Daoy (cell line): ENCODE results near the gene FAM98C. TPM values are rescaled to one million over a fixed set of nuclear protein-coding genes. Genes with fewer than 3 reads are reported as not detected.
"Not testable (repeated sequence)": the region's sequence is repeated elsewhere in the genome, so short reads cannot be mapped to it uniquely, and the experiment has no call there.

Experiments
- DNase-seq: peaks from one replicate; pipeline ENCODE4 v3.0.0-alpha.2; 2015; ENCODE audit warnings: low read depth
- total RNA-seq: library from RNA; depleted of rRNA; stranded (reverse); fragments of >200 nt; shearing (Covaris generic); gene quantifications from 2 replicates; pipeline ENCODE4 v1.2.3, GENCODE V29; 2014

The FAM98C gene
- total RNA-seq, 1 experiment from 2014 or later = 21.9 TPM

DNA sequence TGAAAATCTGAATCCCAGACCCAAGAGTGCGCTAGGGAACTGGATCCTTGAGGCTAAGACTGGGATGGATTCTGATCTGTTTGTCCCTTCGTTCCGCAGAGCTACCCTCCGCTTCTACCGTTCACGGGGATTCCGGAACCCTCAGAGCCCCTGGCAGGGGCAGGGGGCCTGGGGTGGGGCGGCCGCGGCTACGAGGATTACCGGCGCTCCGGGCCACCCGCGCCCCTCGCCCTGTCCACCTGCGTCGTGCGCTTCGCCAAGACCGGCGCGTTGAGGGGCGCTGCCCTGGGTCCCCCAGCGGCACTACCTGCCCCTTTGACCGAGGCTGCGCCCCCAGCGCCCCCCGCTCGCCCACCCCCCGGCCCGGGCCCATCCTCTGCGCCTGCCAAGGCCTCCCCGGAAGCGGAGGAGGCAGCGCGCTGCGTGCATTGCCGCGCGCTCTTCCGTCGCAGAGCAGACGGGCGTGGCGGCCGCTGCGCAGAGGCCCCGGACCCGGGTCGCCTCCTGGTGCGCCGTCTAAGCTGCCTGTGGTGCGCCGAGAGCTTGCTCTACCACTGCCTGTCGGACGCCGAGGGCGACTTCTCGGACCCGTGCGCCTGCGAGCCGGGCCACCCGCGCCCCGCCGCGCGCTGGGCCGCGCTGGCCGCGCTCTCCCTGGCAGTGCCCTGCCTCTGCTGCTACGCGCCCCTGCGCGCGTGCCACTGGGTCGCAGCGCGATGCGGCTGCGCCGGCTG, 7.3 kb upstream of the FAM98C start:
- no peak for DNase-seq

- DNase-seq = no peak
Measured at GRCh38 chr19:38399081-38399480, 3.8 kb upstream of the FAM98C start.

DNA sequence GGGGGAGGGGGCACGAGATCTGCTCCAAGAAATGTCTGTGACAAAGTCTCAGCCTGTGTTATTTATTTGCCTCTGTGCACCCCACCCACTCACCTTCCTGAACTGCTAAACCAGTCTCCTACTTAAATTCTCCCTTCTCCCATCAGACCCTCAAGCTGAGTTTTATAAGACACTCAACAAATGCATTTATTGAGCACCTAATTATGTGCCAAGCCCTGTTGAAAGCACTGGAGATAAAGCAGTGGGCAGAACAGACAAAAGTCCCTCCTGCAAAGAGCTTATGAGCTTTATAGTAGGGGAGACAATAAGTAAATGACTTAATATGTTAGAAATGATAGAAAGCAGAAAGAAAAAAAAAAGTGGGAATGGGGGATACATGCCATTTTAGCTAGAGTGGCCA, 3.4 kb upstream of the FAM98C start:
- no peak for DNase-seq

DNA sequence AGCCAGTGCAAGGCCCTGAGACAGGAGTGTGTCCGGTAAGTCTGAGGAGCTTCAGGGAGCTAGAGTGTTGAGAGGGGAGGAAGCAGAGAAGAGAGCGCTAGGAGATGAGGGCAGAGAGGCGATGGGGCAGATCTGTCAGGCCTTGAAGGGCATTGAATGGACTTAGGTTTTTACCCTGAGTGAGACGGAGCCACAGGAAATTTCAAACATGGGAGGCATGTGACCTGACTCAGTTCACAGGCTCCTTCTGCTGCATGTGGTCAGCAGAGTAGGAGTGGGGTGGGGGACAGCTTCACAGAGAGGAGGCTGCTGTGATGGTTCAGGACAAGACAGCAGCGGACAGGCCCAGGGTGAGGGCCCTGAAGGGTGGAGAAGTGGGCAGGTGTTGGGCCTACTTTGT, 2.5 kb upstream of the FAM98C start:
- no peak for DNase-seq

- DNase-seq = no peak
Measured at GRCh38 chr19:38401148-38401547, 1.7 kb upstream of the FAM98C start.

DNA sequence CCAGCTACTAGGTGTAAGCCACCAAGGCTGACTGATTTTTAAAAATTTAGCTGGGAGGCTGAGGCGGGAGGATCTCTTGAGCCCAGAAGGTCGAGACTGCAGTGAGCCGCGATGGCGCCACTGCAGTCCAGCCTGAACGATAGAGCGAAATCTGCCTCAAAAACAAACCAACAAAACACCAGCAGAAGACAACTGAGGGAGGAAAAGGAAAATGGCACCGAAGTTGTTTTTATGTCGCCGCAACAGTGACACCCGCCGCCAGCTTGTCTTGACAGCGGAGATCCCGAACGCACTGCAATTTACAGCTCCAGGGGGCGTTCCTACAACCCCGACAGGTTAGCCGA, 298 bp upstream of the FAM98C start:
- no peak for DNase-seq

GRCh38 chr19:38404858-38405257, 2.0 kb downstream of the FAM98C start:
- no peak for DNase-seq

DNA sequence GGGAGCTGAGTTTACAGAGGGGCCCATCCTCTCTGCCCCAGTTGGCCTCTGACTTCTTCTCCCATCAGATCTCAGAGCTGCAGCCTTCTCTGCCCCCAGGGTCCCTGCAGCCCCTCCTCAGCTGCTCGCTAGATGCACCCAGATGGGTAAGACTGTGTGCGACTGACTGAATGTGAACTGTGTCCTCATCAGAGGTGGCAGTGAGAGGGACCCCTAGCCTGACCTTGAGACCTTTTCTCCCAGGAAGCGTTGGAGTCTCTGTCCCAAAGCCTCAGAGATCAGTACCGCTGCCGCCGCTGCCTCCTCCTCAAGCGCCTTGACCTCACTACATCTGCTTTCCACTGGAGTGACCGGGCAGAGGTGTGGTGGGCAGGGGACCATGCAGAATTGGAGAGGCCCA, 2.4 kb downstream of the FAM98C start:
- no peak for DNase-seq

- DNase-seq = peak; percentile 36
Measured at GRCh38 chr19:38409631-38410133, 6.8 kb downstream of the FAM98C start.

GRCh38 chr19:38410407-38410806, 7.5 kb downstream of the FAM98C start:
- DNase-seq = not testable (repeated sequence)

GRCh38 chr19:38411041-38411712, 8.3 kb downstream of the FAM98C start:
- no peak for DNase-seq

DNA sequence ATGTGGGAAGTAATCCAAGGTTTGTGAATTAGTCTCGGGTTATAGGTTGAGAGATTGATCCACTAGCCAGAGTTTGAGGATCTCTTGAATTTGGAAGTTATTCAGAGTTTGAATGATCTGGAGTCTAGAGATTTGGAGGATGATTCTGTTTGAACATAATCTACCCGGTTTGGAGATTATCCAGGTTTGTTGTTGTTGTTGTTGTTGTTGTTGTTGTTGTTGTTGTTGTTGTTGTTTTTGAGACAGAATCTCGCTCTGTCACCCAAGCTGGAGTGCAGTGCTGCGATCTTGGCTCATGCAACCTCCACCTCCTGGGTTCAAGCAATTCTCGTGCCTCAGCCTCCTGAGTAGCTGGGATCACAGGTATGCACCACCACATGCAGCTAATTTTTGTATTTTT, 9.0 kb downstream of the FAM98C start:
- not testable (repeated sequence) for DNase-seq

GRCh38 chr19:38412491-38412890, 9.6 kb downstream of the FAM98C start:
- no peak for DNase-seq

GRCh38 chr19:38412961-38413360, 10.1 kb downstream of the FAM98C start:
- no peak for DNase-seq

DNA sequence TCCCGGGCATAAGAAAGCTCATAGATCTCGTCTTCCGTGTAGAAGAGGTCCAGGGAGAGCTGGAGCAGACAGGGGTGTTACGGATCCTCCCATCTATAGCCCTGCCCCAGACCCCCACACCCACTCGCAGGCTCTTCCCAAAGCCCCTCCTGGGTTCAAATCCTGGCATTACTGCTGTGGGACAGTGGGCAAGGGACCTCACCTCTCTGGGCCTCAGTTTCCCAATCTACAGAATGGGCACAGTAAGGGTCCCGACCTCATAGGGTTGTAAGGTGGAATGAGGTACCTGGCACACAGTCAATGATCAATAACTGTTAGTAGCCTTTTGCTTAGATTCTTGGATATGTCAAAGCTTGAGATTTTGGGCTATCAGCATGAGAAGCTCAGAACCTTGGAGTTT, 10.5 kb downstream of the FAM98C start:
- no peak for DNase-seq

DNA sequence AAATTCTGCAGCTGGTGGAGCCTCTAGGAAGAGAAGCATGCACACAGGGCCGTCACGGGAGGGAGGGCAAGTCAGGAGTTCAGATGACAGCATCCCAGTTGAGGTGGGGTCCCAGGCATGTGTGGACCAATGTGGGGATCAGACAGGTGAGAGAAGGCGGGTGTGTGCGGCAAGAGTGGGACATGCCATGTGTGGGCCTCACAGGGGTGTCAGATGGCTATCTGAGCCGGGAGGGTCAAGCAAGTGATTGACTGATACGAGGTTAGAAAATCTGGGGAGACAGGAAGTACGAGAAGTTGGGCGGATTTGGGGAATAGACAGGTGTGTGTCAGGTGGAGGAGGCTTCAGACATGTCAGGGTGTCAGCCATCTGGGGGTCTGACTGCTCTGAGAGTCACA, 14.3 kb downstream of the FAM98C start:
- no peak for DNase-seq

GRCh38 chr19:38417544-38418506, 14.9 kb downstream of the FAM98C start:
- DNase-seq = peak; percentile 61

GRCh38 chr19:38420935-38421334, 18.0 kb downstream of the FAM98C start:
- DNase-seq = no peak

- no peak for DNase-seq
Measured at GRCh38 chr19:38421856-38422255, 19.0 kb downstream of the FAM98C start.

GRCh38 chr19:38422438-38422837, 19.5 kb downstream of the FAM98C start:
- DNase-seq = no peak

GRCh38 chr19:38424272-38424671, 21.4 kb downstream of the FAM98C start:
- no peak for DNase-seq

- no peak for DNase-seq
Measured at GRCh38 chr19:38425222-38425809, 22.4 kb downstream of the FAM98C start.
